ENCODE measurements around the gene POLR2H. TPM values are rescaled to one million over a fixed set of nuclear protein-coding genes. Genes with fewer than 3 reads are reported as not detected.

The POLR2H gene
- 114 and 182 TPM in 2 replicates for total RNA-seq

GRCh38 chr3:184361532-184361931, at the start of gene POLR2H, which contains the start of gene CLCN2:
POLR2H (plus strand) TSS chr3:184361710; CDS start chr3:184363493, 1,783 bp downstream.
CLCN2 (minus strand) TSS chr3:184361605; CDS start chr3:184361479, 126 bp downstream.

DNA sequence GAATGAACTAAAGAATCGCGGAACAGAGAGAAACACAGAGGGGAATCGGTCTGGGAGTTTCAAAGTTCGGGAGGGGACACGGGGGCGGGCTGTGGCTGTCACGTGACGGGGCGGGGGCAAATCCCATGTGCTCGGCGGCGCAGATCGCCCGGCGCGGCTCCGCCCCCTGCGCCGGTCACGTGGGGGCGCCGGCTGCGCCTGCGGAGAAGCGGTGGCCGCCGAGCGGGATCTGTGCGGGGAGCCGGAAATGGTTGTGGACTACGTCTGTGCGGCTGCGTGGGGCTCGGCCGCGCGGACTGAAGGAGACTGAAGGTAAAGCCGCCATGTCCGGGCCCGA, 47.2 kb upstream of the POLR2H start, which contains the start of gene EIF4G1:
EIF4G1 (plus strand) TSS at position 244 of the 337 bp plus-strand sequence. CDS start 1,191 bp downstream, outside the sequence.

GRCh38 chr3:184337399-184337714, 24.2 kb upstream of the POLR2H start, which contains the start of gene FAM131A:
FAM131A (plus strand) TSS chr3:184337600; CDS start chr3:184337631, 31 bp downstream.

DNA sequence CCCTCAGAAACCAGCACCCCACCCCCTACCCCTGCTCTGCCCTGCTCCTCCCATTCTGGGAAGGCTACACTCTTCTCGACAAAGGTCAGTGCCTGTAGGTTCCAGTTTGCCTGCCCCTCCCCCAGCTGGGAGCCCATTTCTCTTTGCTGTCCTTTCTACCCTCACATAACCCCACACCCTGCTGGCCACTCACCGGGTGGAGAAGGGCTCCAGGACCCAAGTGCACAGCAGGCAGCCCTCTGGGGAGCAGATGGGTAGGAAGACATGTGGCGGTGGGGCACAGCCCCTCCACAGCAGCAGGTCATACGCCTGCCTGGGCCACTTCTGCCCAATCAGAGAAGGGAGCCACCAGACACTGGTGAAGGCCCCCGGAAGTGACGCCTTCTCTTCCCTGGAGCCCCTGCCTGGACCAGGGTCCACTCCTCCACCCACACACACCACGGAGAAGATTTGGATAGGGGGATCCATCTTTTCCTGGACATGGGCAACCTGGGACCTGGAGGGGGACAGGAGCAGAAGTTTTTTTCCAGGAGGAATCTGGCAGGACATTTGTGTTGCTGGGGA, 16.5 kb downstream of the POLR2H start, which contains the start of gene THPO:
THPO (minus strand) TSS at position 326 of the 564 bp plus-strand sequence. CDS start 1,948 bp downstream, outside the sequence.

DNA sequence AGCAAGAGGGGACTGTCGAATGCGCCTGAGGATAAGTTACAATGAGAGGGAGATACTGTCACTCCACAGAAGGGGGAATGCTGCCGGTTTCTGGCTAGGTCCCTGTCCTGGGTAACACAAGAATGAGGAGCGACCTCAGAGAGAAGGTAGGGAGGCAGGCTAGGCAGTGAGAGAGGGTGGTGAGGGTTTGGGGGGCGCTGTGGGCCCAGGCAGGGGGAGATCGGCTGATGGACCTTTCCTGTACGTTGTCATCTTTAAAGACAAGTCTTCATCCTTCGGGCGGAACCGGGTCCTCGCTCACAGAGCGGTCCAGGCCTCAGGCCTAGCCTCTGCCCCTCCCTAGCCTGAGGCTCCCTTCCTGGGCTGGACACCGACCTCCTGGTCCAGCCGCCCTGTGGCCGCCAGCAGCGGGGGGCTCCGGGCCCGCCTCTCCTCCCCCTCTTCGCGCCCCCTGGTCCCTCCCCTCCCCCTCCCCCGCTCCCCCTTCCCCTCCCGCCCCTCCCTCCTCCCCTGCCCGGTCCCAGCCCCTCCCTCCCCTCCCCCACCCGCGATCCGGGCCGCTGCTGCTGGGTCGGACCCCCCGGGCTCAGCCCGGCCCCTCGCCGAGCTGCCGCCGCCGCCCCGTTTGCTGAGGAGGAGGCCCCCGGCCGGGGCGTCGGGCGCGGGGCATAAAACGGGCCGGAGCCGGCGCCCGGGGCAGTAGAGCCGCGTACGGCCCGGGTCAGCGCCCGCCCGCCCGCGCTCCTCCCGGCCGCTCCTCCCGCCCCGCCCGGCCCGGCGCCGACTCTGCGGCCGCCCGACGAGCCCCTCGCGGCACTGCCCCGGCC, 18.1 kb downstream of the POLR2H start, which contains the start of gene CHRD:
CHRD (plus strand) TSS at position 697 of the 827 bp plus-strand sequence. CDS start 265 bp downstream, outside the sequence.

Other genes with a start within 250 kb of the POLR2H start
- 25.4 and 40.7 TPM in 2 replicates for gene EIF2B5, start 226.4 kb upstream of the POLR2H start, total RNA-seq
- 21.9 and 30.9 TPM in 2 replicates for gene DVL3, start 206.3 kb upstream of the POLR2H start, total RNA-seq
- gene AP2M1, start 186.9 kb upstream of the POLR2H start, total RNA-seq = 249 and 343 TPM in 2 replicates
- gene ABCF3, start 175.5 kb upstream of the POLR2H start, total RNA-seq = 37.8 and 40.1 TPM in 2 replicates
- gene VWA5B2, start 132.1 kb upstream of the POLR2H start, total RNA-seq = not detected in 2 replicates
- 82.5 and 89.1 TPM in 2 replicates for gene ALG3, start 112.7 kb upstream of the POLR2H start, total RNA-seq
- 16.6 and 19.6 TPM in 2 replicates for gene EEF1AKMT4, start 112.0 kb upstream of the POLR2H start, total RNA-seq
- gene CAMK2N2, start 100.2 kb upstream of the POLR2H start, total RNA-seq = 0.07 TPM in 1 of 2 replicates, not detected in the other
- not detected in 2 replicates for gene ECE2, start 85.7 kb upstream of the POLR2H start, total RNA-seq
- 478 and 595 TPM in 2 replicates for gene PSMD2, start 62.5 kb upstream of the POLR2H start, total RNA-seq
- 479 and 515 TPM in 2 replicates for gene EIF4G1, start 47.1 kb upstream of the POLR2H start, total RNA-seq
- gene FAM131A, start 24.1 kb upstream of the POLR2H start, total RNA-seq = 24.9 and 36.7 TPM in 2 replicates
- 6.4 and 7.9 TPM in 2 replicates for gene CLCN2, start 105 bp upstream of the POLR2H start, total RNA-seq
- not detected in 2 replicates for gene THPO, start 16.5 kb downstream of the POLR2H start, total RNA-seq
- not detected in 2 replicates for gene CHRD, start 18.3 kb downstream of the POLR2H start, total RNA-seq
- 12.3 and 23.4 TPM in 2 replicates for gene EPHB3, start 200.1 kb downstream of the POLR2H start, total RNA-seq

Data from airway epithelial cell (primary cell).